GM23248 (cell line): ENCODE measurements around the gene PPP3R1. TPM values are rescaled to one million over a fixed set of nuclear protein-coding genes. Genes with fewer than 3 reads are reported as not detected.
A peak's percentile ranks its signal among the peaks of the same experiment; 100 is the strongest.

Experiments
- DNase-seq: peaks from one replicate; pipeline ENCODE4 v3.0.0-alpha.2; 2015
- H2AFZ ChIP-seq: fragments of 200-600 bp; sonication (generic); 2 replicates; pipeline ENCODE4 v1.6.1; 2016; ENCODE audit warnings: antibody characterized with exemption
- H3F3A ChIP-seq: fragments of 200-600 bp; sonication (generic); 2 replicates; pipeline ENCODE4 v1.6.1; 2016; ENCODE audit warnings: mild to moderate bottlenecking, antibody characterized with exemption, mixed run types; ENCODE audit not compliant: insufficient read depth
- H3K27ac ChIP-seq: fragments of 200-600 bp; sonication (generic); 2 replicates; pipeline ENCODE4 v1.5.1; 2016; ENCODE audit warnings: mild to moderate bottlenecking
- H3K27me3 ChIP-seq: fragments of 200-600 bp; sonication (generic); replicated peaks from 2 replicates; pipeline ENCODE4 v1.6.1; 2016; ENCODE audit warnings: mild to moderate bottlenecking; ENCODE audit not compliant: insufficient read depth
- H3K36me3 ChIP-seq: fragments of 200-600 bp; sonication (generic); 2 replicates; pipeline ENCODE4 v1.6.1; 2016; ENCODE audit warnings: low read depth, mild to moderate bottlenecking
- H3K4me1 ChIP-seq: fragments of 200-600 bp; sonication (generic); 2 replicates; pipeline ENCODE4 v1.6.1; 2016; ENCODE audit warnings: mild to moderate bottlenecking; ENCODE audit not compliant: insufficient read depth
- H3K4me2 ChIP-seq: fragments of 200-600 bp; sonication (generic); one replicate; pipeline ENCODE4 v1.6.1; 2016; ENCODE audit warnings: mild to moderate bottlenecking; ENCODE audit not compliant: unreplicated experiment
- H3K4me3 ChIP-seq: fragments of 200-600 bp; sonication (generic); 2 replicates; pipeline ENCODE4 v1.5.1; 2016; ENCODE audit warnings: mild to moderate bottlenecking
- H3K79me2 ChIP-seq: fragments of 200-600 bp; sonication (generic); 2 replicates; pipeline ENCODE4 v1.6.1; 2016; ENCODE audit warnings: mild to moderate bottlenecking; ENCODE audit not compliant: insufficient read depth
- H3K9ac ChIP-seq: fragments of 200-600 bp; sonication (generic); 2 replicates; pipeline ENCODE4 v1.6.1; 2016; ENCODE audit warnings: mild to moderate bottlenecking
- H3K9me2 ChIP-seq: fragments of 200-600 bp; sonication (generic); 2 replicates; pipeline ENCODE4 v1.6.1; 2016; ENCODE audit warnings: mixed run types, mild to moderate bottlenecking, moderate library complexity; ENCODE audit not compliant: insufficient read depth
- H3K9me3 ChIP-seq: fragments of 200-600 bp; sonication (generic); one replicate; pipeline ENCODE4 v1.6.1; 2017; ENCODE audit warnings: low read depth
- H4K20me1 ChIP-seq: fragments of 200-600 bp; sonication (generic); 2 replicates; pipeline ENCODE4 v1.6.0; 2016; ENCODE audit not compliant: insufficient read depth
- EZH2 ChIP-seq: fragments of 200-600 bp; sonication (generic); IDR thresholded peaks from 2 replicates; pipeline ENCODE4 v1.6.1; 2018; ENCODE audit warnings: antibody characterized with exemption, mild to moderate bottlenecking; ENCODE audit not compliant: insufficient read depth, poor library complexity, severe bottlenecking
- EZH2phosphoT487 ChIP-seq: fragments of 200-600 bp; sonication (generic); IDR thresholded peaks from 2 replicates; pipeline ENCODE4 v1.6.1; 2018; ENCODE audit warnings: antibody characterized with exemption, moderate library complexity, mild to moderate bottlenecking, low read depth; ENCODE audit not compliant: insufficient read depth
- WGBS, 2 experiments: methylation state at CpG; one replicate each; pipeline ENCODE4 v1.1.6; 2015 to 2017; ENCODE audit warnings: low lambda C conversion rate in 2 of 2, low coverage in 1 of 2; ENCODE audit errors: missing lambda C conversion rate in 2 of 2; 5-methylcytosine and 5-hydroxymethylcytosine counted together
- in situ Hi-C: fragments of 300-500 bp; cut with MboI; formaldehyde crosslinking; loops from 2 replicates; pipeline ENCODE4 v1.15.0; 2020
- polyA plus RNA-seq: library from polyadenylated mRNA; unstranded; fragments of >200 nt; fragmentation: Nextera tagmentation; extraction: Ambion mirVana; gene quantifications from 2 replicates; pipeline ENCODE4 v1.2.1, GENCODE V29; 2016
- total RNA-seq: library from RNA; depleted of rRNA; stranded (reverse); fragments of >200 nt; shearing (Covaris generic); gene quantifications from 2 replicates; pipeline ENCODE4 v1.2.3, GENCODE V29; 2014

PPP3R1 gene
- total and polyA plus RNA-seq, 2 experiments from 2014 or later = 3.8 to 17.7 TPM

DNA sequence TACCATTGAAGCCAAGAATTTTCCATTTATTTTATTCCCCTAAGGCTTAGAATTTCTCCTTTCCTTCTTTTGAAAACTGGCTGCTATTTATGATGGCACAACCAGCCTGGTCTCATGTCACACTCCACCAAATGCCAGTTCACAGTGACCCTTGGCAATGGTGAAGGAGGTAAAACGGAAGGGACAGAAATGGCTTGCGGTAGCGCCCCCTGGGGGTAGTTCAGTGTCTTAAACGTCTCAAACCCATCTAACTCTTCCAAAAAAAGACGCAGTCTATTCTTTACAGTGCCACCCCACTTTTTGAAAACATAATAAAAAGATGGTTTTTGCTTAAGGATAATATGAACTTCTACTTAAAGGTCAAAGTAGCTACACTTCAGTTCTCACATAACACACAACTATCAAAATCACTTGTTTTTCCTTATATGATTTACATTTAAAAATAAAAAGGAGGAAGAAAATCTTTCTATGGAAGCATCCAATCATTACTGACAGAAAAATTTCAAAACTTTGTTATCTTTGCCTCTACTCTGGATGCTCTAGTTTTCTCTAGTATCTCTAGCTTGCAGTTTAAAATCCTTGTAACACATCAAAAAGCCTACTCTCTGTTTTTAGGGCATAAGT is 66.7 kb downstream of the PPP3R1 start:
- Histone ChIP-seq H3K4me1 (peaks cover 5% of the 10 kb centered on the region; the same call in 1 of the 2 replicates), H3K4me3 (no peak overlapping the region), H3K9me3 (no peaks in the 10 kb centered on the region), H3K79me2 (peaks cover 95% of the 10 kb centered on the region), H3K36me3 (peaks cover 13% of the 10 kb centered on the region; the same call in 1 of the 2 replicates), H3K27ac (no peak overlapping the region), H3K9me2 (no peaks in the 10 kb centered on the region), H4K20me1 (no peaks in the 10 kb centered on the region), H3K9ac (no peak overlapping the region), H3K4me2 (no peak overlapping the region), H2AFZ (no peak overlapping the region), H3K27me3 (no peaks in the 10 kb centered on the region), H3F3A (0 out of 2 replicates have a peak, but pooled peaks cover 4% of the 10 kb centered on the region)
- DNase-seq = peak; percentile 60
- TF ChIP-seq EZH2phosphoT487 (no peak), EZH2 (no peak)
- in situ Hi-C loops = no loop called here
- 40 to 44% methylated on average over 4 to 5 of the region's 5 CpGs for WGBS, 2 experiments

DNA sequence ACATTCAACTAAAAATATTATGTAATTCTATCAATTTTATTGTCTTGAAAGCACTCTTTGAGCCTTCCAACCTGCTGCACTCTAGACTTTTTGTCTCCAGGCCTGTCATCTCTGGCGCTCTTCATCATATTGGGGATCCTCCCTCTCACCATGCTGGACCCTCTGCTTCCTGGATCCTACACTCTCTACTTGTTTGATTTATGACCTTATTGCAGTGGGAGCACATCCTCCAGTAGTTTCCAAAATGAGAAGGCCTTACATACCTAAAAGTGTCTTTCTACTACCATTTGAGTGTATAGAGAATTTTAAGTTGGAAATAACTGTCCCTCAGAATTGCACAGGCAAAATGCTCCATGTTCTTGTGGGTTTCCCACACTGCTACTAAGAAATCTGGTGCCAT is 69.4 kb downstream of the PPP3R1 start:
- Histone ChIP-seq H3K4me2 (no peak overlapping the region), H4K20me1 (no peaks in the 10 kb centered on the region), H3K36me3 (peaks cover 20% of the 10 kb centered on the region; the same call in 1 of the 2 replicates), H3K9me2 (no peaks in the 10 kb centered on the region), H3K4me1 (no peaks in the 10 kb centered on the region), H3K9ac (no peak overlapping the region), H2AFZ (no peak overlapping the region), H3F3A (no peaks in the 10 kb centered on the region), H3K27me3 (no peaks in the 10 kb centered on the region), H3K4me3 (no peak overlapping the region), H3K79me2 (peaks cover 88% of the 10 kb centered on the region), H3K9me3 (no peaks in the 10 kb centered on the region), H3K27ac (no peak overlapping the region)
- DNase-seq = no peak
- TF ChIP-seq EZH2phosphoT487 (no peak), EZH2 (no peak)
- in situ Hi-C loops = no loop called here
- WGBS, 2 experiments = 100% methylated on average over 1 of the region's 1 CpG

DNA sequence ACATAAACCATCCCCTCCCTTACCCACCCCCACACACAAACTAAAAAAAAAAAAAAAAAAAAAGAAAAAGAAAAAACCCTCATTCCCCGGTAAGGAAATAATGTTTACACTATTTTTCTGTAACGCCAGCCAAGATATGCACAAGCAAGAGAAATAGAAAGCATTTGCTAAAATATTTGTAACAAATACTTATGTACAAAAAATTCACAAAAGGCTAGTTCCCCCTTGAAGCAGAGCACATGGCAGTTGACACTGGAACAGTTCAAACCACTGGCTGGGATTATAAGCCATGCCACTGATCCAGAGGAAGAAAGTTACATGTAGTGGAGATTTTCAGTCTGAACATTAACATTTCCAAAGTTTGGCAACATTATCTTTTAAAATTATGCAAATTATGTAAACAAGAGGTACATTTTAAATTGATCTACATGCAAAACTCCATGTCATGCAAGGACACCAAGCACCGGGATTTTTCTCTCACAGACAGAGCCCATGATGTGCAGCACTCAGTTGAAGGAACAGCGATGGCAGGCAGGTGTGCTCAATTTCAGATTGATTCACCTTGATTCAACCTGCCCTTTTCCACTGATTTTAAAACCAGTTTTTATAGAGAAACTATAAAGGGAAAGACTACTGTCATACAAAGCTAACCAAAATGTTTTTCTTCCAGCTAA is 73.2 kb downstream of the PPP3R1 start:
- WGBS, 2 experiments = 82 to 83% methylated on average over 4 of the region's 4 CpGs
- H3K79me2 ChIP-seq = peaks cover 64% of the 10 kb centered on the region
- no peak overlapping the region for H3K4me2 ChIP-seq
- no peaks in the 10 kb centered on the region for H3K27me3 ChIP-seq
- H3K9ac ChIP-seq = no peak overlapping the region
- no peak overlapping the region for H3K4me3 ChIP-seq
- H2AFZ ChIP-seq = no peak overlapping the region
- no peaks in the 10 kb centered on the region for H3K9me3 ChIP-seq
- TF ChIP-seq EZH2phosphoT487 (no peak), EZH2 (no peak)
- in situ Hi-C loops = no loop called here
- no peaks in the 10 kb centered on the region for H4K20me1 ChIP-seq
- H3K4me1 ChIP-seq = no peaks in the 10 kb centered on the region
- H3K27ac ChIP-seq = no peak overlapping the region
- H3F3A ChIP-seq = peaks cover 10% of the 10 kb centered on the region; the same call in 1 of the 2 replicates
- no peak for DNase-seq
- peaks cover 34% of the 10 kb centered on the region; the same call in 1 of the 2 replicates for H3K36me3 ChIP-seq
- H3K9me2 ChIP-seq = no peaks in the 10 kb centered on the region

DNA sequence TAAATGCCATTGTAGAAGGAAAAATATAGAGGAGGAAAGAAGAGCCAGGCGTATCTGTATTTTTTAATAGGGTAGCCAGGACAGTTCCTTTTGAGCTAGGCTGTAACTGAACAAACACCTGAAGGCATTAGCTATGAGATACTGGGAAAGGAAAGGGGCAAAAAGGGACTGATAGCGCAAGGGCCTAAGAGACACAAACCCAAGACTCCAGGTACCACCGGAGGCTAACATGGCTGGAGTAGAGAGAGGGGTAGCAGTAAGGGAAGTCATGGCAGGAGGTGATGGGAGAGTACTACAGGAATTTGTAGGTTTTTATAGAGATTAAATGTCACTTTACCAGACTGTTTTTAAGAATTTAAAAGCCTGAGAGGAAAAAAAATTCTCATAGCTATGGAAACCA is 73.9 kb downstream of the PPP3R1 start:
- 98 to 100% methylated on average over 3 of the region's 3 CpGs for WGBS, 2 experiments
- H3K36me3 ChIP-seq = peaks cover 31% of the 10 kb centered on the region; the same call in 1 of the 2 replicates
- no peak overlapping the region for H2AFZ ChIP-seq
- DNase-seq = no peak
- no peaks in the 10 kb centered on the region for H4K20me1 ChIP-seq
- H3K4me2 ChIP-seq = no peak overlapping the region
- no peak overlapping the region for H3K9ac ChIP-seq
- in situ Hi-C loops = no loop called here
- peaks cover 57% of the 10 kb centered on the region for H3K79me2 ChIP-seq
- H3K4me1 ChIP-seq = no peaks in the 10 kb centered on the region
- H3K4me3 ChIP-seq = no peak overlapping the region
- H3K9me3 ChIP-seq = no peaks in the 10 kb centered on the region
- TF ChIP-seq EZH2 (no peak), EZH2phosphoT487 (no peak)
- no peaks in the 10 kb centered on the region for H3K27me3 ChIP-seq
- no peaks in the 10 kb centered on the region for H3K9me2 ChIP-seq
- no peak overlapping the region for H3K27ac ChIP-seq
- H3F3A ChIP-seq = peaks cover 12% of the 10 kb centered on the region; the same call in 1 of the 2 replicates
